Measurements from ENCODE around the gene LRWD1.

The LRWD1 gene

GRCh38 chr7:102460467-102460866, 4.3 kb upstream of the LRWD1 start:
- H3K4me3 ChIP-seq (ENCODE audit: low read length): no peak overlapping the region
- peaks cover 6% of the 10 kb centered on the region for H3K4me1 ChIP-seq (ENCODE audit: control insufficient read depth, insufficient read depth, low read length)
- no peaks in the 10 kb centered on the region for H3K27me3 ChIP-seq (ENCODE audit: control insufficient read depth, insufficient read depth, low read length)
- no peaks in the 10 kb centered on the region for H3K9me3 ChIP-seq (ENCODE audit: control insufficient read depth, low read length)
- H3K9ac ChIP-seq (ENCODE audit: low read length): no peak overlapping the region
- no peaks in the 10 kb centered on the region for H3K36me3 ChIP-seq (ENCODE audit: control insufficient read depth, insufficient read depth, low read length)

GRCh38 chr7:102463841-102464576, 775 bp upstream of the LRWD1 start:
- Histone ChIP-seq H3K9me3 (ENCODE audit: control insufficient read depth, low read length) (no peaks in the 10 kb centered on the region), H3K4me3 (ENCODE audit: low read length) (peak overlapping the region; percentile 94), H3K9ac (ENCODE audit: low read length) (peak overlapping the region; percentile 96), H3K36me3 (ENCODE audit: control insufficient read depth, insufficient read depth, low read length) (no peaks in the 10 kb centered on the region), H3K27me3 (ENCODE audit: control insufficient read depth, insufficient read depth, low read length) (no peaks in the 10 kb centered on the region), H3K4me1 (ENCODE audit: control insufficient read depth, insufficient read depth, low read length) (peaks cover 13% of the 10 kb centered on the region)

GRCh38 chr7:102466097-102466496, 1.3 kb downstream of the LRWD1 start:
- H3K9me3 ChIP-seq (ENCODE audit: control insufficient read depth, low read length): no peaks in the 10 kb centered on the region
- no peak overlapping the region for H3K4me3 ChIP-seq (ENCODE audit: low read length)
- H3K36me3 ChIP-seq (ENCODE audit: control insufficient read depth, insufficient read depth, low read length): no peaks in the 10 kb centered on the region
- no peak overlapping the region for H3K9ac ChIP-seq (ENCODE audit: low read length)
- no peaks in the 10 kb centered on the region for H3K27me3 ChIP-seq (ENCODE audit: control insufficient read depth, insufficient read depth, low read length)
- peaks cover 22% of the 10 kb centered on the region for H3K4me1 ChIP-seq (ENCODE audit: control insufficient read depth, insufficient read depth, low read length)

- no peaks in the 10 kb centered on the region for H3K27me3 ChIP-seq (ENCODE audit: control insufficient read depth, insufficient read depth, low read length)
- no peaks in the 10 kb centered on the region for H3K36me3 ChIP-seq (ENCODE audit: control insufficient read depth, insufficient read depth, low read length)
- peaks cover 22% of the 10 kb centered on the region for H3K4me1 ChIP-seq (ENCODE audit: control insufficient read depth, insufficient read depth, low read length)
- no peak overlapping the region for H3K9ac ChIP-seq (ENCODE audit: low read length)
- no peak overlapping the region for H3K4me3 ChIP-seq (ENCODE audit: low read length)
- no peaks in the 10 kb centered on the region for H3K9me3 ChIP-seq (ENCODE audit: control insufficient read depth, low read length)
Observed at GRCh38 chr7:102467581-102468477, 3.0 kb downstream of the LRWD1 start.

- no peak overlapping the region for H3K9ac ChIP-seq (ENCODE audit: low read length)
- H3K27me3 ChIP-seq (ENCODE audit: control insufficient read depth, insufficient read depth, low read length): no peaks in the 10 kb centered on the region
- H3K9me3 ChIP-seq (ENCODE audit: control insufficient read depth, low read length): no peaks in the 10 kb centered on the region
- H3K4me1 ChIP-seq (ENCODE audit: control insufficient read depth, insufficient read depth, low read length): peaks cover 19% of the 10 kb centered on the region
- H3K4me3 ChIP-seq (ENCODE audit: low read length): no peak overlapping the region
- peaks cover 5% of the 10 kb centered on the region for H3K36me3 ChIP-seq (ENCODE audit: control insufficient read depth, insufficient read depth, low read length)
Observed at GRCh38 chr7:102468478-102469350, 3.9 kb downstream of the LRWD1 start.

GRCh38 chr7:102469351-102469971, 4.7 kb downstream of the LRWD1 start:
- H3K9me3 ChIP-seq (ENCODE audit: control insufficient read depth, low read length): no peaks in the 10 kb centered on the region
- no peaks in the 10 kb centered on the region for H3K27me3 ChIP-seq (ENCODE audit: control insufficient read depth, insufficient read depth, low read length)
- peaks cover 16% of the 10 kb centered on the region for H3K4me1 ChIP-seq (ENCODE audit: control insufficient read depth, insufficient read depth, low read length)
- peaks cover 5% of the 10 kb centered on the region for H3K36me3 ChIP-seq (ENCODE audit: control insufficient read depth, insufficient read depth, low read length)
- peak overlapping the region; percentile 53 for H3K9ac ChIP-seq (ENCODE audit: low read length)
- H3K4me3 ChIP-seq (ENCODE audit: low read length): no peak overlapping the region

- peaks cover 5% of the 10 kb centered on the region for H3K36me3 ChIP-seq (ENCODE audit: control insufficient read depth, insufficient read depth, low read length)
- H3K4me3 ChIP-seq (ENCODE audit: low read length): no peak overlapping the region
- no peaks in the 10 kb centered on the region for H3K9me3 ChIP-seq (ENCODE audit: control insufficient read depth, low read length)
- peak overlapping the region; percentile 53 for H3K9ac ChIP-seq (ENCODE audit: low read length)
- no peaks in the 10 kb centered on the region for H3K27me3 ChIP-seq (ENCODE audit: control insufficient read depth, insufficient read depth, low read length)
- H3K4me1 ChIP-seq (ENCODE audit: control insufficient read depth, insufficient read depth, low read length): peaks cover 16% of the 10 kb centered on the region
Observed at GRCh38 chr7:102469972-102470825, 5.4 kb downstream of the LRWD1 start.

GRCh38 chr7:102471791-102472125, 7.0 kb downstream of the LRWD1 start:
- H3K27me3 ChIP-seq (ENCODE audit: control insufficient read depth, insufficient read depth, low read length): no peaks in the 10 kb centered on the region
- no peak overlapping the region for H3K9ac ChIP-seq (ENCODE audit: low read length)
- H3K4me3 ChIP-seq (ENCODE audit: low read length): no peak overlapping the region
- no peaks in the 10 kb centered on the region for H3K9me3 ChIP-seq (ENCODE audit: control insufficient read depth, low read length)
- peaks cover 5% of the 10 kb centered on the region for H3K36me3 ChIP-seq (ENCODE audit: control insufficient read depth, insufficient read depth, low read length)
- H3K4me1 ChIP-seq (ENCODE audit: control insufficient read depth, insufficient read depth, low read length): peaks cover 9% of the 10 kb centered on the region

GRCh38 chr7:102472126-102473041, 7.6 kb downstream of the LRWD1 start:
- Histone ChIP-seq H3K4me1 (ENCODE audit: control insufficient read depth, insufficient read depth, low read length) (peaks cover 9% of the 10 kb centered on the region), H3K9me3 (ENCODE audit: control insufficient read depth, low read length) (no peaks in the 10 kb centered on the region), H3K36me3 (ENCODE audit: control insufficient read depth, insufficient read depth, low read length) (peaks cover 5% of the 10 kb centered on the region), H3K9ac (ENCODE audit: low read length) (no peak overlapping the region), H3K27me3 (ENCODE audit: control insufficient read depth, insufficient read depth, low read length) (no peaks in the 10 kb centered on the region), H3K4me3 (ENCODE audit: low read length) (no peak overlapping the region)

GRCh38 chr7:102473271-102473991, 8.6 kb downstream of the LRWD1 start:
- Histone ChIP-seq H3K36me3 (ENCODE audit: control insufficient read depth, insufficient read depth, low read length) (peaks cover 5% of the 10 kb centered on the region), H3K4me1 (ENCODE audit: control insufficient read depth, insufficient read depth, low read length) (peaks cover 9% of the 10 kb centered on the region), H3K9me3 (ENCODE audit: control insufficient read depth, low read length) (no peaks in the 10 kb centered on the region), H3K27me3 (ENCODE audit: control insufficient read depth, insufficient read depth, low read length) (no peaks in the 10 kb centered on the region), H3K4me3 (ENCODE audit: low read length) (no peak overlapping the region), H3K9ac (ENCODE audit: low read length) (no peak overlapping the region)
